ENCODE data around the gene TIAM2. TPM values are rescaled to one million over a fixed set of nuclear protein-coding genes. Genes with fewer than 3 reads are reported as not detected.

TIAM2 gene
- total RNA-seq, 1 experiment from 2014 or later = 9.1 TPM

GRCh38 chr6:155173488-155173887 is 178.4 kb downstream of the TIAM2 start:
- intact Hi-C loops (cut with micrococcal nuclease; ENCODE audit: unreplicated experiment) = loop anchor here (10.0 kb wide), 1 partner anchor 1019 kb away; no protein-coding TSS in a partner anchor
- no peak overlapping the region for H3K4me3 ChIP-seq (ENCODE audit: low read depth, low read length, poor library complexity, severe bottlenecking)
- TF ChIP-seq EZH2 (IDR thresholded peaks at IDR 0.05; ENCODE audit: borderline replicate concordance, low read depth, low read length, poor library complexity, severe bottlenecking) (no peak), CTCF (conservative IDR thresholded peaks at IDR 0.05; ENCODE audit: low read depth, low read length) (no peak)
- no peak for DNase-seq (ENCODE audit: low spot score)
- no TSS peak for BruUV-seq (replicated peaks)
- no peaks in the 10 kb centered on the region for H3K9me3 ChIP-seq (ENCODE audit: low read depth, low read length, poor library complexity, severe bottlenecking)
- peaks cover 25% of the 10 kb centered on the region for H3K4me1 ChIP-seq (ENCODE audit: insufficient read depth, low read length, poor library complexity, severe bottlenecking)
- ChIA-PET POLR2A (ENCODE audit: low non-redundant PET) (no interaction called here), CTCF (interaction anchor here (0.7 to 1.1 kb wide), 2 partner anchors 305 to 503 kb away, joined by 3 to 6 read pairs; no protein-coding TSS in a partner anchor)
- no peaks in the 10 kb centered on the region for H3K36me3 ChIP-seq (ENCODE audit: insufficient read depth, low read length, poor library complexity, severe bottlenecking)
- no peaks in the 10 kb centered on the region for H3K27me3 ChIP-seq (replicated peaks; ENCODE audit: insufficient read depth, low read depth, low read length, poor library complexity)
- H3K27ac ChIP-seq (ENCODE audit: low read depth, low read length, poor library complexity, severe bottlenecking) = no peak overlapping the region

GRCh38 chr6:155174576-155175211 is 179.6 kb downstream of the TIAM2 start:
- Histone ChIP-seq H3K27me3 (replicated peaks; ENCODE audit: insufficient read depth, low read depth, low read length, poor library complexity) (no peaks in the 10 kb centered on the region), H3K4me3 (ENCODE audit: low read depth, low read length, poor library complexity, severe bottlenecking) (no peak overlapping the region), H3K27ac (ENCODE audit: low read depth, low read length, poor library complexity, severe bottlenecking) (no peak overlapping the region), H3K4me1 (ENCODE audit: insufficient read depth, low read length, poor library complexity, severe bottlenecking) (peaks cover 25% of the 10 kb centered on the region), H3K9me3 (ENCODE audit: low read depth, low read length, poor library complexity, severe bottlenecking) (no peaks in the 10 kb centered on the region), H3K36me3 (ENCODE audit: insufficient read depth, low read length, poor library complexity, severe bottlenecking) (no peaks in the 10 kb centered on the region)
- peak; percentile 90 for DNase-seq (ENCODE audit: low spot score)
- intact Hi-C loops (cut with micrococcal nuclease; ENCODE audit: unreplicated experiment) = loop anchor here (1.0 to 10.0 kb wide), 3 partner anchors 246 to 1020 kb away; no protein-coding TSS in a partner anchor
- ChIA-PET CTCF (interaction anchor here (0.5 to 1.2 kb wide), 3 partner anchors 306 to 462 kb away, joined by 3 to 7 read pairs (median 6); no protein-coding TSS in a partner anchor), POLR2A (ENCODE audit: low non-redundant PET) (no interaction called here)
- BruUV-seq (replicated peaks) = no TSS peak
- TF ChIP-seq CTCF (conservative IDR thresholded peaks at IDR 0.05; ENCODE audit: low read depth, low read length) (peak; percentile 72), EZH2 (IDR thresholded peaks at IDR 0.05; ENCODE audit: borderline replicate concordance, low read depth, low read length, poor library complexity, severe bottlenecking) (no peak)

DNA sequence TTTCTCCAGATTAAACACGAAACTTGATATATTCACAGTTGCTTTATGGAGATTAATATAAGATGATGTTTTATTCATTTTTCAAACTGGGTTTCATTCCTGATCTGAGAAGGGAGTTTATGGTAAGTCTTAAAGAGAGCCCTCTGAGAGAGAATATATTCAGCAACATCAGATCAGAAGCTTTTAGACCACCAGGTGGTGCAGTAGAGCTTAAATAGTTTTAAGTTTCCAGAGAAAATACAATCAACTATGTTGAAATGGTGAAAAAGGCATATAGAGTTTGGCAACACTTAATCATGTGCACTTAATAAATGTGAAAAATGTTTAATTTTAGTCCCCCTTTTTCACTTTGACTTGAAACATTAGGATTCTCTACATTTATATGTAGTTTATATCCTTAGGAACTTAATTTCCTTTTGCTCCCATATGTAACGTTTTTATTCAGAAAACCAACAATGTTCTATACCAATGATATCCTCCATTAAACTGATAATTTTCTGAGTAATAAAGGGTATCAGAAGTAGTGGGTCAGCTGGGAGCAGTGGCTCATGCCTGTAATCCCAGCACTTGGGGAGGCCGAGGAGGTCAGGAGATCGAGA is 182.3 kb downstream of the TIAM2 start:
- ChIA-PET POLR2A (ENCODE audit: low non-redundant PET) (interaction anchor here (0.6 kb wide), 1 partner anchor 247 kb away, joined by 12 read pairs; no protein-coding TSS in a partner anchor), CTCF (interaction anchor here (0.6 to 1.1 kb wide), 4 partner anchors 71 to 502 kb away, joined by 4 to 28 read pairs (median 5); no protein-coding TSS in a partner anchor)
- Histone ChIP-seq H3K27me3 (replicated peaks; ENCODE audit: insufficient read depth, low read depth, low read length, poor library complexity) (no peaks in the 10 kb centered on the region), H3K9me3 (ENCODE audit: low read depth, low read length, poor library complexity, severe bottlenecking) (no peaks in the 10 kb centered on the region), H3K4me3 (ENCODE audit: low read depth, low read length, poor library complexity, severe bottlenecking) (no peak overlapping the region), H3K4me1 (ENCODE audit: insufficient read depth, low read length, poor library complexity, severe bottlenecking) (peaks cover 6% of the 10 kb centered on the region), H3K36me3 (ENCODE audit: insufficient read depth, low read length, poor library complexity, severe bottlenecking) (no peaks in the 10 kb centered on the region), H3K27ac (ENCODE audit: low read depth, low read length, poor library complexity, severe bottlenecking) (no peak overlapping the region)
- no TSS peak for BruUV-seq (replicated peaks)
- DNase-seq (ENCODE audit: low spot score) = peak; percentile 85
- intact Hi-C loops (cut with micrococcal nuclease; ENCODE audit: unreplicated experiment) = loop anchor here (1.0 to 10.0 kb wide), 3 partner anchors 71 to 1023 kb away; partner anchors contain the start of gene TFB1M
- TF ChIP-seq CTCF (conservative IDR thresholded peaks at IDR 0.05; ENCODE audit: low read depth, low read length) (peak; percentile 76), EZH2 (IDR thresholded peaks at IDR 0.05; ENCODE audit: borderline replicate concordance, low read depth, low read length, poor library complexity, severe bottlenecking) (no peak)

All from A673 (cell line).